ENCODE measurements around the gene DIAPH2.

- no peak for TF ChIP-seq CTCF (IDR thresholded peaks at IDR 0.05)
- no peak for TF ChIP-seq POLR2A (IDR thresholded peaks at IDR 0.05)
Observed at GRCh38 chrX:97310373-97310772, 625.7 kb downstream of the DIAPH2 start.
